K562 (cell line): ENCODE data around the gene FAM53A. TPM values are rescaled to one million over a fixed set of nuclear protein-coding genes. Genes with fewer than 3 reads are reported as not detected.

Experiments
- polyA plus RNA-seq, 8 experiments: library from polyadenylated mRNA; depleted of rRNA in 4 of 8; stranded (reverse) in 5 of 8; unstranded in 3 of 8; fragments of >200 nt; fragmentation: Nextera tagmentation in 2 of 8; fragmentation: Illumina TruSeq in 1 of 8; extraction: Ambion mirVana in 2 of 8; extraction: Trizol in 1 of 8; gene quantifications; 2 replicates each; pipeline versions ENCODE4 v1.2.1 to v1.2.3, GENCODE V29; 2011 to 2014; ENCODE audit warnings: inconsistent platforms in 1 of 8, missing spikeins in 1 of 8
- total RNA-seq, 7 experiments: library from RNA; depleted of rRNA in 6 of 7; stranded (reverse); fragments of >200 nt in 6 of 7; fragmentation: Illumina TruSeq in 2 of 7; extraction: Trizol in 2 of 7; gene quantifications; 2 replicates each; pipeline versions ENCODE4 v1.2.1 to v1.2.3, GENCODE V29; 2011 to 2021; ENCODE audit warnings: low replicate concordance in 1 of 7
- TF ChIP-seq, protein P1 (sequence below), 2 experiments: fragments of 450-650 bp; formaldehyde crosslinking in 1 of 2; IDR thresholded peaks; 2 replicates each; pipeline versions ENCODE4 v1.4.0 to v1.6.1; 2014 to 2020; ENCODE audit warnings: mild to moderate bottlenecking in 2 of 2, borderline replicate concordance in 1 of 2, low read depth in 1 of 2

The FAM53A gene
- total and polyA plus RNA-seq, 9 of the 15 experiments (the other 6 are each of a cell fraction or from before 2014, with no cell fraction given): 0.53 to 2.7 (median 1.4) TPM; not detected in 2

- TF ChIP-seq, protein P1, sequence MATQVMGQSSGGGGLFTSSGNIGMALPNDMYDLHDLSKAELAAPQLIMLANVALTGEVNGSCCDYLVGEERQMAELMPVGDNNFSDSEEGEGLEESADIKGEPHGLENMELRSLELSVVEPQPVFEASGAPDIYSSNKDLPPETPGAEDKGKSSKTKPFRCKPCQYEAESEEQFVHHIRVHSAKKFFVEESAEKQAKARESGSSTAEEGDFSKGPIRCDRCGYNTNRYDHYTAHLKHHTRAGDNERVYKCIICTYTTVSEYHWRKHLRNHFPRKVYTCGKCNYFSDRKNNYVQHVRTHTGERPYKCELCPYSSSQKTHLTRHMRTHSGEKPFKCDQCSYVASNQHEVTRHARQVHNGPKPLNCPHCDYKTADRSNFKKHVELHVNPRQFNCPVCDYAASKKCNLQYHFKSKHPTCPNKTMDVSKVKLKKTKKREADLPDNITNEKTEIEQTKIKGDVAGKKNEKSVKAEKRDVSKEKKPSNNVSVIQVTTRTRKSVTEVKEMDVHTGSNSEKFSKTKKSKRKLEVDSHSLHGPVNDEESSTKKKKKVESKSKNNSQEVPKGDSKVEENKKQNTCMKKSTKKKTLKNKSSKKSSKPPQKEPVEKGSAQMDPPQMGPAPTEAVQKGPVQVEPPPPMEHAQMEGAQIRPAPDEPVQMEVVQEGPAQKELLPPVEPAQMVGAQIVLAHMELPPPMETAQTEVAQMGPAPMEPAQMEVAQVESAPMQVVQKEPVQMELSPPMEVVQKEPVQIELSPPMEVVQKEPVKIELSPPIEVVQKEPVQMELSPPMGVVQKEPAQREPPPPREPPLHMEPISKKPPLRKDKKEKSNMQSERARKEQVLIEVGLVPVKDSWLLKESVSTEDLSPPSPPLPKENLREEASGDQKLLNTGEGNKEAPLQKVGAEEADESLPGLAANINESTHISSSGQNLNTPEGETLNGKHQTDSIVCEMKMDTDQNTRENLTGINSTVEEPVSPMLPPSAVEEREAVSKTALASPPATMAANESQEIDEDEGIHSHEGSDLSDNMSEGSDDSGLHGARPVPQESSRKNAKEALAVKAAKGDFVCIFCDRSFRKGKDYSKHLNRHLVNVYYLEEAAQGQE (IDR thresholded peaks at IDR 0.05; ENCODE audit: borderline replicate concordance): peak; percentile 69; the same call in 1 of the 2 replicates
- TF ChIP-seq, protein P1 (CRISPR knock-in tag; IDR thresholded peaks at IDR 0.05; ENCODE audit: low read depth): no peak
These were observed 9.2 kb upstream of the FAM53A start (continued) for GRCh38 chr4:1693131-1693896.
